HG03095 (cell line): ENCODE results near the gene ERBB4.

Source experiments
- ATAC-seq: cut with Tn5 transposase; IDR thresholded peaks from one replicate; pipeline ENCODE4 v1.9.1; 2021; ENCODE audit warnings: moderate library complexity; ENCODE audit not compliant: unreplicated experiment

ERBB4 gene

DNA sequence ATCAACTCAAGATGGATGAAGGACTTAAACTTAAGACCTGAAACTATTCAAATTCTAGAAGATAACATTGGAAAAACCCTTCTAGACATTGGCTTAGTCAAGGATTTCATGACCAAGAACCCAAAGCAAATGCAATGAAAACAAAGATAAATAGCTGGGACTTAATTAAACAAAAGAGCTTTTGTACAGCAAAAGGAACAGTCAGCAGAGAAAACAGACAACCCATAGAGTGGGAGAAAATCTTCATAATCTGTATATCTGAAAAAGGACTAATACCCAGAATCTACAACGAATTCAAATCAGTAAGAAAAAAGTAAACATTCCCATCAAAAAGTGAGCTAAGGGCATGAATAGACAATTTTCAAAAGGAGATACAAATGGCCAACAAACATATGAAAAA lies 171.2 kb downstream of the ERBB4 start:
- no peak for ATAC-seq

DNA sequence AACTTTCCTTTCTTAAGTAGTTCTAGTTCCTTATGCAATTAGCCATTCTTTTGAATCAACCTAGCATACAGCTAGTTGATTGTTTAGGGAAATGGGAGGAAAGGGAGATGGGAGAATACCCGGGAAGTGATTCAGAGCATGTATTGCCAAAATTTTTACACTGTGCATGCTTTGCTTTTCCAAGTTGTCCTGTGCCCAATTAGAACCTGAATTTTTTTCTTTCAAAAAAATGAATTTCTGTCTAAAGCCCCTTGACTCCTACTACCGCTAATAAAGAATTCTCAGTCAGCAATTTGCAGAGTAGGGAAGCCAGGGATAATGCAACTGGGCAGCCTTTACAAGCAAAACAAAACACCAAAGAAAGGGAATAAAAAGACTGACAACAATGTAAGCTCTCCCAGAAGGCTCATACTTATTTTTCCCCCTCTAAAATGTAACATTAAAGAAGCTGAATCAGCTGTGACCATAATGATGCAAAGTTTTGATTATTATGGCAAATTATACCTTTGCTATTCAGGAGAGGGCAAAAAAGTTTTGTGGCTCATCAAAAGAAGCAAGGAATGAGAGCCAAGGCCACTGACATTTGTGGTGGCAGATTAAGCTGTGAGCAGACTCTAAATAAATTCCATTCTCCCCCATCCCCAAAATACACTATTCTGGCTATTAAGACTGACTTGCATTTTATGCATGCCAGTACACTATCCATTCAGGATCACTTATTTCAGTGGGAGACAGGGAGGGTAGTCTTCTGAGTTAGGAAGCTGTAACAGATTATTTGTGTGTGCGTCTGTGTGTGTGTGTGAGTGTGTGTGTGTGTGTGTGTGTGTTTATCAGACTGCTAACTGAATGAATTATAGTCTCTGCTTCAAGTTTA lies 174.3 kb downstream of the ERBB4 start:
- no peak for ATAC-seq

GRCh38 chr2:212361174-212361756 lies 177.3 kb downstream of the ERBB4 start:
- ATAC-seq = no peak

GRCh38 chr2:212360068-212360460 lies 178.5 kb downstream of the ERBB4 start:
- ATAC-seq = no peak

DNA sequence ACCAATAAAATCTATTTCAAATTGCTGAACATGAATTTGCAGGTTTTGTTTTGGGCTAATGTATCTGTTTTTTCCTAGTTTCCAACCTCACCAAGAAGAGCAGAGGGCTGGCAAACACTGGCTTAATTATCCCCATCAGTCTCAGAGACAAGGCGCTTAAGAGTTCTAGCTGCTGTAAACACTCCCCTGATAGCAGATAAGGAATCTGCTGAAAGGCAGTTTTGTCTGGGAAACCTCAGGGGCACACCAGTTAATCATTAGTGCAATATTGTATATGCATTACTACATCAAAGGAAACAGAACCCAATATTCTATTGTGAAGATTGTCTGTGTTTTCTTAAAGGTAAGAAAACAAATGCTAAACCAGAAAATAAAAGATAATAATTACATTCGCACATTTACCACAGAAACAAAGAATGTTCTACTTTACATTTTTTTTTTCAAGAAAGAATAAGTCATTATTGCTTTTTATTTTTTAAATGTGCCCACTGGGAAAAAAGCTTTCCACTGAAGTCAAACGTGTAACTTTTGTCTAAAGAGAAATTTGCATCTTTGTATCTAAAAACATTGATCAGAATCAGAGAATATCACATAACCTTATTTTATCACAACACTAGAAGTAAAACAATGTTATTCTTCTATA lies 179.1 kb downstream of the ERBB4 start:
- ATAC-seq = no peak

DNA sequence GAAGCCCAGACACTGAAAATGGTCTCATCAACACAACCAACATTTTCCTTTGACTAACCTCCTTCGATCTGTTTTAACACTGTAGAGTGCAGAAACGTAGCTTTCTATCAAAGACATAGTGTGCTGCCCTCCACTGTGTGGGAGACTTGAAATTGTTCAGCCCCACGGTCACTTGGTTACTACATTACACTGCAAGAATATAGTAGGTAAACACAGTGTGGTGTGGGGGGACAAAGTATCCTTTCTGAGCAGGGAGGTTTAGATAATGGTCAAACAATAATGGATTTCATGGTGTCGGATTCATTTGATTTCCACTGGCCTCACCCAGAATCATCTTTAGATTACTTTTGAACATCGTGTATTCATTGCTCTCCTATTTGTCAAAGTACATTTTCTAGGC lies 181.0 kb downstream of the ERBB4 start:
- ATAC-seq = no peak

DNA sequence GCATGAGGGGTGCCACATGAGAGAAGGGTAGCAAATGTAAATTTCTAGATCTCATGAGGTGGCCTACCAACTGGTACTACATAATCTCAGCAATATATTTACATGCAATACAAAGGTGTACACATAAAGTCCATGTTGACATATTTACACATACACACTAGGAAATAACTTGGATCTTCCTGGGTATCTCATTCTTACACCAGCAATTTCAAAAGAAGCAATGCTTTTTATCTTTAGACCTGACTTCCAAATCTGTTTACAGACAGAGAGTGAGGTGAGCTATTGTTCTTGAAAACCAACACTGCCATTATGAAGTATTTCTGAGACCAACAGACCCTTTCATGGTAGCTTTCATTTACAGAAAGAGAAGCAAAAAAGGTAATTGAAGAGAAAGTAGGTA lies 184.2 kb downstream of the ERBB4 start:
- ATAC-seq = no peak

DNA sequence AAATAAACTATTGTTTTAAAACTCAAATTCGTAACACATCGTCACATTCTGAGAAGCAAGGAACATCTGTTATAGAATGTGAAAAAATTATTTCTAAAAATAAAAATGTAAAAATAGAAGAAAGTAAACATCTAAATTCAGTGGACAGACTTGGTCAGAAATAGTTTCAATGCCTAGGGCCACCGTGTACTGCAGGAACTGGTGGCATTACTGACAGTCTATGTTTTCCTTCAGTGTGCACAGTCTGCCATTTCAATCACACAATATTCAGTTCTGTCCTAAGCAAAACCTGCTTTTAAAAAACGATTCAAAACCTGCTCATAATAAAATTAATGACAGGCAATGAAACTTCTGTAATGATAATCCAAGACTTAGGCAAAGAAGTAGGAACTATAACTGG lies 190.1 kb downstream of the ERBB4 start:
- no peak for ATAC-seq

DNA sequence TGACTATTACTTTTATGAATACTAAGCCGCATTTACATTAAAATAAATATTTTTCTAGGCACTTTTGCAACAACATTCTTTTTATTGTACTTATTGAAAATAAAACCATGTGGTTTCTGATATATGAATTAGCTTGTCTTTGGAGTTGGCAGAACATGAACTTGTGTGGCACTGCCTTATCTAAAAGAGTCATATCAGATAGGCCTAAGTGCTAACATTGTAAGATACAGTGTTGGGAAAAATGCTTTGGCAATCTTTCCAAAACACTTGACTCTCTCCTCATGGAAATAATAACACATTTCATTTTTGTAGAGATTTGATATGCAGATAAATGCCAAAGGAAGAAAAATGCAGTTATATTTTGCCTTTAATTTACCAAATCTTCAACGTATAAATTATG lies 191.7 kb downstream of the ERBB4 start:
- no peak for ATAC-seq

DNA sequence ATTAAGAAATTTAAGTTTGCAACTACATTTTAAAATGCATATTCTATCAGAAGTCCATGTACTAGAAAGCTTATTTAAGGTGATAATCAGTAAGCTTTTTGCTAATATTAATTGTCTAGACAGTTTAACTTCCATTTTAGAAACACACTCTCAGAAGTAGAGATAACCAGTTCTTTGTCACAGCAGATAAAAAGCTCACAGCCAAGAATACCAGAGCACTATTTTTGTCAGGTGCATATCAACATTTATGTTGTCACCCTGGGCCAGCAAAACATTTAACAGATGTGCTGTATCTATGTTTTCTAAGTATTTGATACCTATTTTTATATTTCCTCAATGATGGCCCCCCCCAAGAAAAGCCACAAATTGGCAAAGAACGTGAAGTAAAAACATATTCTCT lies 192.6 kb downstream of the ERBB4 start:
- ATAC-seq = no peak

DNA sequence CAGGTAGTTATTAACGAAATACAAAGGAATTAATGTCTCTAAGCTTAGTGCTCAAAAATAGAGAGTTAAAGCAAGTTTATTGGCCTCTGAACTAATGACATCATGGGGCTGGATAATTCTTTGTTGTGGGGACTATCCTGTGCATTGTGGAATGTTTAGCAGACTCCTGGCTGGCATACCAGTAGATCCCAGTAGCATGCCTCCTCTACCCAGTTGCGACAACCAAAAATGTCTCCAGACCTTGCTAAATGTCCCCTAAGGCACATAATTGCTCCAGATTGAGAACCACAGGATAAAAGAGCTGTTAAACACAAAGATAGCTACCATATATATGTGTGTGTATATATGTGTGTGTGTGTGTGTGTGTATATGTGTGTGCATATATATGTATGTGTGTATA lies 194.5 kb downstream of the ERBB4 start:
- no peak for ATAC-seq

- no peak for ATAC-seq
These were observed 195.4 kb downstream of the ERBB4 start for GRCh38 chr2:212343167-212343566.

GRCh38 chr2:212337486-212338343 lies 200.9 kb downstream of the ERBB4 start:
- ATAC-seq = no peak

- ATAC-seq = no peak
These were observed 201.6 kb downstream of the ERBB4 start for GRCh38 chr2:212337036-212337435.

DNA sequence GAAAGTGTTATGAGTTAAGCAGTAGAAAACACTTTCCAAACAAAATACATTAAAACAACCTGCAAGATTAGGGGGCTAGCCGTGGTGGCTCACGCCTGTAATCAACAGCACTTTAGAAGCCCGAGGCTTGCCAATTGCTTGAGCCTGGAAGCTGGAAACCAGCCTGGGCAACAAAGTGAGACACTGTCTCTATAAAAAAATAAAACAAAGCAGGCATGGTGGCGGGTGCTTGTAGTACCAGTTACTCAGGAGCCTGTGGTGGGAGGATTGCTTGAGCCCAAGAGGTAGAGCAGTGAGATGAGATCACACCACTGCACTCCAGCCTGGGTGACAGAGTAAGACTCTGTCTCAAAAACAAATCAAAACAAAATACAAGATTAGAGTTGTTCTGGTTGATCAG lies 208.3 kb downstream of the ERBB4 start:
- ATAC-seq = no peak

DNA sequence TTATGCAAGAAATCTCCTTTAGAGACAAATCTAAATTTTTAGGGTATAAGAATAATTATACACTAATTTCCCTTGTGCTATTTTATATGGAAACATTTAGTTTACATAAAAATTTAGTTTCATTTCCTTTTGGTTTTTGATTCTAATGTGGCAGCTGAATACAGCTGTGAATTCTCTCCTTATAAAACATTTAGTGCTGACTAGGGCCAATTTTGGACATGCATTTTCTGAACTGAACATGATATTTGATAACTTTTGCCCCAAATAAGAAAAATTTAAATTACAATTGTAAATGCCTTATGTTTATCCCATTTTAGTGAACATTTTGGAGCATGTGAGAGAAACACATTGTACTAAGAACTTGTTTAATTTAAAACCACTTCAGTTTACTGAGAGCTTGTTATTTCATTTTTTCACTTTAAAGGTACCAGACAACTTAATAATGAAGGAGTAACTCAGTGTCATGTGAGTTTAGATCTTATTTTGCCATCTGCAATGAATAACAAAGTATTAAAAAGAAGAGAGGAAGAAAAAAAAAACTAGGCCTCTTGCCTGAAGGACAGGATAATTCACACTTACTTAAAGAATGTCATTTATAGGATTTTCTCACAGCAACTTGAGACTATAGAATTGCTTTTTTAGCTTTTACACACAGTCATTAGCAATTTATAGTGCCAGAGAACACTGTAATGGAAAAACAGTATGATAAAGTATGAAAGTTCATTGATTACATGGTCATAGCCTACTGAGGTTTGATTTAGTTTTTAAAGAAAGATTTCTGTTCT lies 209.7 kb downstream of the ERBB4 start:
- no peak for ATAC-seq

GRCh38 chr2:212328136-212328535 lies 210.5 kb downstream of the ERBB4 start:
- ATAC-seq = no peak

GRCh38 chr2:212327171-212327809 lies 211.3 kb downstream of the ERBB4 start:
- no peak for ATAC-seq

DNA sequence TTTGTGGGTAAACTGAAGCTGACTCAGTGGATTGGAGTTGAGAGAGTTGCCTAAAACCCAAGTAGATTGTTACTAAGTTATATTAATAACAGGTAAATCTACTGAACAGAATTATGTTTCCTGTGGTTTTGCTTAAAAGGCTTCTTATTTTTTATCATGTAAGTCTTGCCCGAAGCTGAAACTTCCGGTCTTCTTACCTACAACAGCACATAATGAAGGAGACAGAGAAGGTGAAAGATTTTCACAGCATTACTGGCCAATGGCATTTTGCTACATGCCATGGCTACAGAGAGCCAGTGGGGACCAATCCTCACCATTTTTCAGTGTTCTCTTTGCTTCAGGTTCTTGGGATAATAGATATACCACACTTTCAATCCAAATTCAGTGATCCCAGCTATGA lies 220.0 kb downstream of the ERBB4 start:
- no peak for ATAC-seq

- no peak for ATAC-seq
These were observed 223.9 kb downstream of the ERBB4 start for GRCh38 chr2:212314680-212315079.
